Ramos (cell line): ENCODE data around the gene PARVA.

ENCODE experiments used
- in situ Hi-C: fragments of 300-500 bp; cut with MboI; formaldehyde crosslinking; loops from one replicate; pipeline ENCODE4 v1.14.3; 2022; ENCODE audit warnings: low sequenced_read_pairs; ENCODE audit not compliant: unreplicated experiment

Gene PARVA

DNA sequence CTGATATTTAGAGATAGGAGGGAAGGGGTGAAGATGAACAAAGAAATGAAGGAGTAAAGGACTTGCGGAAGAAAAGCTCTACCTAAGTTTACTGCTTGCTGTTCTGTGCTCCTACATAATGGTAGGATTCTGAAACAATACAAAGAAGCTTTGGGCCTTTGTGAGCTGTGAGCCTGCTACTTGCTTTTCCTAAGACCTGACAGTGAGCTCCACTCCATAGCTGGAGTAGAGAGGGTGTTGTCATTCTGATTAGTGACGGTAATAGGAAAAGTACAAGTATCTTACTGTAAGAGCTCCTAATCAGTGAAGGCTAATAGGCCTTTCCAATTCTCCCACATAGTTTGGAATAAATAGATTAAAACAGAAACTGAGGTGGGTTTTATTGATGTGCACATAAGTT, 75.9 kb downstream of the PARVA start:
- in situ Hi-C loops, result no loop called here

DNA sequence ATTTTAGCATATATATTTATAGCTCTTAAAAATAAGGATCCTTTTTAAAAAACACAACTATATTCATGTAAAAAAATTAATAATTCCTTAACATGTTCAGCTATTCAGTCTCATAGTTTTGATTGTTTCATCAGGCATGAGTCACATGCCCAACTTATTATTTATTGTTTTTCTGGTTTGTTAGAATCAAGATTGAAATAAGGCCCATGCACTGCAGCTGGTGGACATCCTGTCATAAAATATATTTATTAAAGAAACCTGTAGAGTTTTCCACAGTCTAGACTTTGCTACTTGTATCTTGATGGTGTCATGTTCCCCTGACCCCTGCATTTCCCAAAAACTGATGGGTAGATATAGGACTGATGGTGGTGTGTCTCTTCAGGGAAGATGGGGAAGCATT, 77.4 kb downstream of the PARVA start:
- in situ Hi-C loops, result no loop called here

DNA sequence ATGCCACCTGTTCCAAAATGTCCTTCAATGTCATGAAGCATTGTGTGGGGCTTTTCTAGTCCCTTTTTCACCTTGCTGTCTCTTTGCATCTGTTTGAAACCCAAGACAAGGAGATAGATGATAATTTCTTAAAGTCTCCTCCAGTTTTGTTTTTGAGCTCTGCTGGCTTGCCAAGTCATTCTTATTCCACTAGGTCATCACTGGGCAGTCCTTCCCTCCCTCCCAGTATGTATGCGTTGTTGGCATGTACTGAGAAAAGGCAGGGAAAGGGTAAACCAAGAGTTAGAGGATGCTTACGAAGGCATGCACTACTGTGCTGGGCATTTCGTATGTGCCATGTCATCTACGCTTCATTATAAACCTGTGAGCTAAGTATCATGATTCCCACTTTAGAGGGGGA, 78.6 kb downstream of the PARVA start:
- in situ Hi-C loops, result no loop called here

DNA sequence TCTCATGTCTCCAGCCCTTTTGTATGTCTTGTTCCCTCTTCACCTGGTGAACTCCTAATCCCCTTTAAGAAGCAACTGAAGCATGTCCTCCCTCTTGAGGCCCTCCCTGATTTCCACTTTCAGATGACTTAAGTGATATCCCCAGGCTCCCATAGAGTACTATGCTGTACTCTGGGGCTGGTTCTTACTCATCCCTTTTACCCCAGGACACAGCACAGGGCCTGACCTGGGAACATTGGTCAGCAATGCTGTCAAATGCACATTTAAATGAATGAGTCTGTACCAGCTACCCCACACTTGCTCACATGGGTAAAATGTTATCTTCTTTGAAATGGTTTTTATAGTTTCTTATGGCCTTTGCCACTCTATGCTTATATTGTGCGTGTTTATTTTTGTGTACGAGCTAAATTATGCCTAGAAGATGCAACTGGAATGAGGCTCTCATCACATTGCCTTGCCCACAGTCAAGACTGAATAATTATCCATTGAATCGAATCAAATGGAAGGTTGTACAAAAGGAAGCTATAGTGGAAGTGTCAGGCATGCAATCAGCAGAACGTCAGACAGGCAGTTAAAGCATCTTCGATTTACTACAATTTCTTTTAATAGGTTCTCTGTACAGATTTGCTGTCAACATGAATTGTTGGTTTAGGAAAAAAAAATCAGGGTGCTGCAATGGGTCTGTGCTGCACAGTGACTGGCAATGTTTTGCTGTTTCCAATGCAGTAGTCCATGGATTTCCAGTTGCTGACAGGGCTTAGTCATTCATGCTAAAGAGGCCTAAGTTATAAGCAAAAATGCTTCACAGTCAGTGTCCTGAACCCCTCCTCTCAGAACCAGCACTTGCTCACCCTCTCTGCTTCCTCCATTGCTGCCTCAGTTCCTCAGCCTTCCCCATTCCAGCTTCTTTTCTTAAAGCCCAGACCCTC, 79.5 kb downstream of the PARVA start:
- in situ Hi-C loops, result no loop called here

DNA sequence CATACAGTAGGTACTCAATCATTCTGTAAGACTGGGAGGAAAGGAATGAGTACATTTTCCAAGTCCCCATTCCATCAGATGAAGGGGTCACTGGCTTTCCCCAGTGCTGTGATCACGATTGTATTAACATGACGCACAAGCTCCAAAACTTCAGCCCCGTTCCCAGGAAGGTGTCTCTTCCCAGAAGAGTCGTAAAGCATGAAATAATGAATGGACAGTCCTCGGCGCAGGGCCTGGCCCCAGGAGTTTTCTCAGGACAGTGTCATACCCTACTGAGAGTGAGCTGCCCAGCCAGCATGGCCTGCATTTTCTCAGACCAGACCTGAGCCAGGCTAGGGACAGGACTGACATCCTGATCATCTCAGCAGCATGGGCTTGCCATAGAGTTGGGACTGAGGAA, 80.7 kb downstream of the PARVA start:
- in situ Hi-C loops, result no loop called here

DNA sequence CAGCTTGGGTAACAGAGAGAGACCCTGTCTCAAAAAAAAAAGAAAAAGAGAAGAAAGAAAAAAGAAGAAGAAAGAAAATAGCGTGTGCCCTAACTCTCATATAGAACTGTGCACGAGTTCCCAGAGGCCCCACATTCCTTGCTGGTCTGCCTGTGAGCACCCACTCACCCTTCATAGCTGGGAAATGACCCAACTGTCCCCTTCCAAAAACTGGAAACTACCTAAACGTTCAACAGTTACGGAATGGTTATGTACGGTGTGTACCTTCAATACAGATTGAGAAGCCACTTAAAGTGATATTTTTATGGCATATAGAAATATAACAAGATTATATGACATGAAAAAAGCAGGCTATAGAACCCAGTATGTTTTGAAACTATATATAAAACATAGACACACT, 82.0 kb downstream of the PARVA start:
- in situ Hi-C loops, result no loop called here

DNA sequence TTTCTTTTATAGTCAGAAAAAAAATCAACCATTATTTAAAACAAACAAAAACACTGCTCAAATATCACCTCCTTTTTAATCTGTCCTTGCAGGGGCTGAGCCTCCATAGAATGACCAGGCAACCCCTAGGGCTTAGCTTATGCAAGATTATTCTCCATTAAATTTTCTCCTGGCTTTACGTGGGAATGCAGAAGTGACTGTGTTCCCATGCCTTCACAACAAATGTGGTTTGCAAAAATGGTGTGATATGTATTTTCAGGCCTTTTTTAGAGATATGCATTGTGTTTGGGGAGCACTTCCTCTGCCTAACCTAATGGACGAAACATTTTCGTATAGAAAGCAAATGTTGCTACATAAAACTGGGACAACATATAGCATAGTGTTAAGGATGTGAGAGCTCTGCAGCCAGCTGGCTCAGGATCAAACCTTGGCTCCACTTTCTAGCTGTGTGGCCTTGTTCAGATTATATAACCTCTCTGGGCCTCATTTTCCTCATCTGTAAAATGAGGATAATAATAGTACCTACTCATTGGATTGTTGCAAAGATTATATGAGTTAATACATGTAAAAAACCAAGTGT, 82.6 kb downstream of the PARVA start:
- in situ Hi-C loops, result no loop called here

DNA sequence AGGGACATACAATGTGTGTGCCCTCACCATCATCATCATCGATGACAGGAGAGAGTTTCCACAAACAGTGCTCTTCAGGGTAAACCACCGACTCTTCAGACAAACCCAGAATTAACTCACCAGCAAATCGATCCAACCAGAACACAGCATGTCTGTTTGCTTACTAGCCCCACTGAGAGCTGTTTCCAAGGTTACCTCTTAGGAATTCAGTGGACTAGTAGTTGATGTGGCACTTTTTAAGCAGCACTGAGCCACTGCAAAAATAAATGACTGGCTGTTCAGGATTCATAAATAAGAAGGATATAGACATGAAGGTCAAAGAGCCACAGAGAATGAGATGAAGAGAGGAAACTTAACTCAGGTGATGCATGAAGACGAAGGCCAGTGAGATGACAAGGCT, 83.1 kb downstream of the PARVA start:
- in situ Hi-C loops, result no loop called here

DNA sequence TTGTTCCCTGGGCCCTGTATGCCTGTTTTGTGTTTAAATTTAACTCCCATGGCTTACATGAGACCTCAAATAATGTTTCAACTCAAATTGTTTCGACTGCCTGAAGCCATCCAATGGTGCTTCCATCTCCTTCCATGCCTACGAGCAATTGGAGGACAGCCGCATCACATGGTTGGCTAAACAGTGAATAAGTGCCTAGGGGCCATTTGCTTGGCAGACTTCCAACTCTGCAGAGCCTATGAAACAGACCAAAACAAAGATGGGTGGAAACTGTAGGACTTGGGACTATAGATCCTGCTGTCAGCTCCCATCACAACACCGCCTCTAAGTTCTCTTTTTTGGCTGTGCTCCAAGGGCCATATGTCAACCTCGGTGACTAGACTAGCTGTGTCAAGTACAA, 84.1 kb downstream of the PARVA start:
- in situ Hi-C loops, result no loop called here

DNA sequence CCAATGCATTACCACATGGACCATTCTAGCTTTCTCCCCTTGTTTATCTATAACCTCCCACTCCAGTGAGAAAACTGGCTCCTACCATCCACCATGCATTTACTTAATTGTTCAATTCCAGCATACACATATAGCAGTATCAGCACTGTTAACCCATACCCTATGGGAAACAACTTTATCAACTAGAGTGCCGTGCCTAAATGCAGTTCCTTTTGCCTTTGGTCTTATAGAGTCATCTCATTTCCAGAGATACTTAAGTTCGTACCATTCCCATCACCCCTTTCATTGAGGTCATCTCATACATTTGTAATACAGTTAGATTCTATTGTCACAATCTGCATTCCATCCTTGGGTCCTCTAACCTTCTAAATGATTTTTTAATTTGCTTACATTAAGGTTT, 86.9 kb downstream of the PARVA start:
- in situ Hi-C loops, result no loop called here

DNA sequence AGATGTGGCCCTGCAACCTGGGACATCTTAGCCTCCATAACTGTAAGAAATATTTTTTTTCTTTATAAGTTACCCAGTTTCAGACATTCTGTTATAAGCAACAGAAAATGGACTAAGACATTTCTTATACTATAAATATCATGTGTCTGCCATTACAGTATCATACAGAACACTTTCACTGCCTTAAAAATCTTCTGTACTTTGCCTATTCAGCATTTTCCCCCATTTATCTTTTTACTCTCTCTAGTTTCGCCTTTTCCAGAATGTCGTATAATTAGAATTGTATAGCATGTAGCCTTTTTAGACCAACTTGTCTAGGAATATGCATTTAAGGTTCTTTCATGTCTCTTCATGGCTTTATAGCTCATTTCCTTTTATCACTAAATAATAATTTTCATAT, 88.0 kb downstream of the PARVA start:
- in situ Hi-C loops, result no loop called here

DNA sequence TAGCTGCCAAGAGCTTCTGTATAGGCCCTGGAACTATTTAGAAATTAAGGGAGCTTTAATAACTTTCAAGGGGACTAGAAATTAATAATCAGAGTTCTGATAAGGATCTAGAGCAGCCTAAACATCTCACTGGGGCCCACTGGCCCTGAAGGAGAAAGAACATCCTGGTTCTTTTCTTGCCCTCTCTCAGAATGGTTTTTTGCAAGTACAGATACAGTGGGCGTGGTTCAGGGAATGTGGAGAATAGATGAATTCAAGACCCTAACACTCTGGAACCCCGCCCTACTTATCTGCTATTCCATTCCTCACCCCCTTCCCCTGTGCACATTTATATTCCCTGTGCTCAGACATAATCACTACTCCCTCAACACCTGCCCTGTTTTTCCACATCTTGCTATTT, 90.2 kb downstream of the PARVA start:
- in situ Hi-C loops, result no loop called here

DNA sequence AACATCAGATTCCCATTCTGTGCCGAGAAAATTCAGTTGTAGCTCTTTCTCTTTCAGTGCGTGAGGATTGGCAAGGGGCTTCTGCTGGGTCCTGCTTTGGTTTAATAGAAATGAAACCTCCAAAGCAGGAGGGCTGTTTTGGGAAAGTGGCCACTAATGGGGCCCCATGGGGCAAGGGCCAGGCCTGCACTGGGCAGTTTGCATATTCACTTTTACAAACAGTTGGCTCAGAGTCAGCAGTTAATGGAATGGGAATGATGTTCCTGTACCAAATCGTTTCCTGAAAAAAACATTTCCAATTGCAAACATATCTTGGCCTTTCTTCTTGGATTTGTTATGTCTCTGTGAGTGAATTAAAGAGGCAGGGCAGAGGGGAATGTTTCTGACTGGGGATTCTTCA, 92.1 kb downstream of the PARVA start:
- in situ Hi-C loops, result no loop called here

DNA sequence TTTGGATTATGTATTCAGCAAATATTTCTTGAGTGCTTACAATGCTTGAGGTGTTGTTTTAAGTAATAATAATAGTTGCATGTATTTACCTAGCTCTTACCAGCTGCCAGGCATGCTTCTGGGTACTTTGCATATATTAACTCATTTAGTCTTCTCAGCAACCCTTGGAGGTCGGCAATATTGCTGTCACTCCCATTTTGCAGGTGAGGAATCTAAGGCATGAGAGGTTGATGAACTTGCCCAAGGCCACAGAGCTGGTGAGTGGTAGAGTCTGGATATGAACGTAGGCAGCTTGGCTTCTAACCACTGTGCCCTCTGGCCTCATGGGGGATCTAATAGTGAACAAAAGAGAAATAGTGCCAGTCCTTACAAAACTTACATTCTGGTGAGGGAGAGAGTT, 92.9 kb downstream of the PARVA start:
- in situ Hi-C loops, result no loop called here

DNA sequence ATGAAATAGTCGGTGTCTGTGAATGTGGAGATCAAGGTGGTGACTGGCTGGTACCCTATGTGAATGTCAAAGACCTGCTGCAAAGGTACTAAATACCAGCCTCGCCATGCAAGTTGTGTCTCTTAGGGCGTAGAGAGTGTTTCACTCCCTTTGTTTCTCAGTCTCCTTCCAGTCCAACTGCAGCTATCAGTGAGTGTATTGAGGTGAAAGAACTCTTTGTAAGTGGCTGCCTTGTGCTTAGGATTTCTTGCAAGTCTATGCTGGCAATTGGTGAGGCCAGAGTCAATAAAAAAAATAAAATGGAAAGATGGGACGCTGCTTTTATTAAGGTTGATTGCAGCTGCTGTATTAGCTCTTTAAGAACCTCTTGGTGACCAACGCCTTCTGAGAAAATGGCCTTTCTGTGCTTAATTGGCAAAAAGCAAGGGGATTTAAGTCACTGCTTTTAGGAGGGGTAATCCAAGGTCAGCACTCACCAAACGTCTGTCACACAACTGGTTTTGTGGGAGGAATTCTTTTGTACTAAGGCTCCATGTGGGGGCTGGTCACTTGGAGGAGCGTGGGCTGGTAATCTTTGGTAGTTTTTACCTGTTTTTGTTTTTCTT, 95.1 kb downstream of the PARVA start:
- in situ Hi-C loops, result no loop called here

DNA sequence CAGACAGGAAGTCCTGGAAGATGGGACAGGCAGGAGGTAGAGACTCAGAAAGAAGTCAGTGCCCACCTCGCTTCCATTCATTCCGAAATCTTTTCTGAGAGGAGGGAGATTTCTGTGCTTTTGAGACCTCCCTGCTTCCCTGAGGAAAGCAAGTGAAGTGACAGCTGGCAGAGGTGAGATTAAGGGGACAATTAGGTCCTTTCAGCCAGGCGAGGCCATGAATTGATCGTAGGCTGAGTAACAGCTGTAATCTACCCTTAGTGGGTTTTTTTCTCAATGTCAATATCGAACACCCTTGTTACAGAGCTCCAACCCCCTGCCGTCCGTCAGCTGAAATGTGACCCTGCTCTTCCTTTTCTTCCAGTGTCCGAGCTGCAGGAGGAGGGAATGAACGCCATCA, 96.0 kb downstream of the PARVA start:
- in situ Hi-C loops, result no loop called here

DNA sequence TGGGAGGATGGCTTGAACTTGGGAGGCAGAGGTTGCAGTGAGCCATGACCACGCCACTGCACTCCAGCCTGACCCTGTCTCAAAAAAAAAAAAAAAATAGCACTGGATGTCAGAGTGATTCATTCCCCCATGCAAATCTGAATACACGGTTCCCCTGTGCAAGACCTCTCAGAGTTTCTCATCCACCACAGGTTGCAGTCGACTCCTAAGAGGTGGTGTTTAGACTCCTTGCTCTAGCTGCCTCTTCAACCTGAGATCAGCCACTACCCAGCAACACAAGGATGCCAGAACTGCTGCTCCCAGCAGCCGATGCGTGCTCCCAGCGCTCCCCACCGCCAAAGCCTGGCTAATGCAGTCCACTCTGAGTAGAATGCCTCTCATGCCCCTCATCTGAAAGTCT, 97.5 kb downstream of the PARVA start:
- in situ Hi-C loops, result no loop called here

DNA sequence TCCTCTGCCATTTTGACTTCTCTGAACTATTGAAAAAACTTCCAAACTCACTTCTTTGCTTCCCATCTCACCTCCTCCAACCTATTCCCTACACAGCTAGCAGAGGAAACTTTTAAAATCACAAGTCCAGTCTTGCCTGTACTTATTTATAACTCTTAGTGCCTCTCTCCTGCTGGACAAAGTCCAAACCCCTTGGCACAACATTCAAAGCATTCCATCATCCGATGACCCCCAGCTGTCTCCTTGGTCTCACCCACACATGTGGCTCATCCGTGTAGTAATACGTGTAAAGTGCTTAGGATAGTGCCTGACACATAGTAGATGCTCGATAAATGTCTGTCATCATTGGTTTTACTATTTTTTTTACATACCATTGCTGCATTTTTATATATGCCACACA, 101.4 kb downstream of the PARVA start:
- in situ Hi-C loops, result no loop called here

DNA sequence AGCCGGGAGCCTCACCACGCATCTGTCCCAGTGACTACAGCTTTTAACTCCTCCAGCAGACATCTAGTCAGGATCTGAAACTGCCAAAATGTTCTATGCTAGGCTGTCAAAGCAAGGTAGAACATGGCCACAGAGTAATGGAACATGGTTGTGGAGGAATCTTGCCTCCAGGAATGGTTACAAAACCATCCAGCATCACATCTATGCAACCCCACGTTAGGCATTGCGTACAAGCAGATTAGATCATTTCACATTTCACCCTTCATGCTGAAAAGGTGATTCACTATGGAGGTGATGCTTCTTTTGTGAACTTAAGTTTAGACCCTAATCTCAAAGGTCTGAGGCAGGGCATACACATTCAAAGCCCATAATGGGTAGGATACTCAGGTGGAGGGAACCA, 103.0 kb downstream of the PARVA start:
- in situ Hi-C loops, result no loop called here

DNA sequence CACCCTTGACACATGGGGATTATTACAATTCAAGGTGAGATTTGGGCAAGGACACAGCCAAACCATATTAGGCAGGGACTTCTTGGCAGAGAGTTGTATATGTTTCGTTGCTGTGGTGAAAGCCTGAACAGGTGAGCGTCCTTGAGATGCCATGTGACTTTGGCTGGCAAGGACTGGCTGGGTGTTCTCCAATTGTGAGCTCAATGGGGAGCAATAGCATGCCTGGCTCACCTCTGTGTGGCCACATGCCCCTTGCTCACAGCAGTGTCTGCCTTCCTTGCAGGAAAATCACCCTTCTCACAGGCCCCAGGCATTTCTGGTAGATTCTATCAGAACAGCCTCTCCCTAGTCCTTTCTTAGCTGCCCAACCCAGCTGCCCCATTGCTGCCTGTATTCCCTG, 105.5 kb downstream of the PARVA start:
- in situ Hi-C loops, result no loop called here

DNA sequence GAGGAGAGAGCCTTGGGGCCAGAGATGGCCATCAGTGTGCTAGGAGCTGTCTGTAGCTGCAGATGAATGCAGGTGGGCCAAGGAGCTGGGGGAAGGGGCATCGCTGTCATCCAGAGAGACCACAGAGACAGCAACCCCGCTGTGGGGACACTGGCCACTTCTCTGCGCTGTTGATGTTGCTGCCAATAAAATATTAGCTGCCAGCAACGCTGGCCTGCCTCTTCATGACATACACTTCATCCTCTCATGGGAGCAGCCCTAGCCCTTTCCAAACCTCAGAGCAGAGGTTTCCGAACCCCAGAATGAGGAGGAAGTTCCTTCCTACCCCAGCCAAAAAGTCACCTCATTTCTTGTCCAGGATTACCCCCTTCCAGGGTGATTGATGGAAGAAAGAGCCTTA, 106.2 kb downstream of the PARVA start:
- in situ Hi-C loops, result no loop called here

DNA sequence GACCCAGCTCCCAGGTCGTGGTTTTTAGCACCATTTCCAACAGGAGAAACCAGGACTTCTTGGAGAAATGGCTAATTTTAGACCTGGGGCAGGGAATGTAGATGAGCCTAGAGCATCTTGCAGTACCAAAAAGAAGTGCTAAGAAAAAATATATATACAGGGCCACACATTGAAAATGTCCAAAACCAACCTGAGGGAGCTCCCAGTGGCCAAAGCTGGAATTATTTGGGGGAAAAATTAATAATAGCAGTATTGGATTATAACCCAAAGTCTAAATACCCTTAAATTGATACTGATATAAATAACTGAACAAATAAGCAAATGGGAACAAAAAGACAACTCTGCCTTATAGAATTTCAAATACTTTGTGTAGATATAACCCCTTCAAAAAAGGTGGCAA, 108.0 kb downstream of the PARVA start:
- in situ Hi-C loops, result no loop called here
